Ishikawa (cell line): ENCODE data around the gene RARS2.

Source experiments
- CREB1 ChIP-seq: IDR thresholded peaks from 2 replicates; pipeline ENCODE4 v1.6.1; 2012; ENCODE audit warnings: low read depth
- EGR1 ChIP-seq: IDR thresholded peaks from 2 replicates; pipeline ENCODE4 v1.6.1; 2012
- EP300 ChIP-seq: IDR thresholded peaks from 2 replicates; pipeline ENCODE4 v1.6.1; 2012; ENCODE audit warnings: borderline replicate concordance
- FOXM1 ChIP-seq: IDR thresholded peaks from 2 replicates; pipeline ENCODE4 v1.6.1; 2012; ENCODE audit warnings: low read depth, borderline replicate concordance
- MAX ChIP-seq: IDR thresholded peaks from 2 replicates; pipeline ENCODE4 v1.6.1; 2012
- NFIC ChIP-seq: IDR thresholded peaks from 2 replicates; pipeline ENCODE4 v1.6.1; 2012
- RAD21 ChIP-seq: IDR thresholded peaks from 2 replicates; pipeline ENCODE4 v1.6.1; 2012; ENCODE audit warnings: low read depth
- REST ChIP-seq: IDR thresholded peaks from 2 replicates; pipeline ENCODE4 v1.6.1; 2012; ENCODE audit warnings: low read depth, mild to moderate bottlenecking
- TAF1 ChIP-seq: IDR thresholded peaks from 2 replicates; pipeline ENCODE4 v1.6.1; 2012; ENCODE audit warnings: low read depth, mild to moderate bottlenecking
- TCF12 ChIP-seq: IDR thresholded peaks from 2 replicates; pipeline ENCODE4 v1.6.1; 2012; ENCODE audit warnings: low read depth
- TEAD4 ChIP-seq: IDR thresholded peaks from 2 replicates; pipeline ENCODE4 v1.6.1; 2012
- ZBTB7A ChIP-seq: IDR thresholded peaks from 2 replicates; pipeline ENCODE4 v1.6.1; 2012; ENCODE audit warnings: low read depth

- TF ChIP-seq TEAD4 (no peak), RAD21 (no peak), REST (no peak), MAX (no peak), NFIC (no peak), TCF12 (no peak), CREB1 (no peak), EGR1 (no peak), EP300 (no peak), ZBTB7A (no peak), TAF1 (no peak), FOXM1 (no peak)
Measured at GRCh38 chr6:87498048-87498447, 91.7 kb downstream of the RARS2 start.
